Stimulated activated CD4-positive, alpha-beta T cell treated with anti-CD3 and anti-CD28 coated beads, TNF-alpha, amount 100 ng/mL, for 1 hour (primary cell): ENCODE measurements around the gene NBPF3.
A peak's percentile ranks its signal among the peaks of the same experiment; 100 is the strongest.
"Not testable (repeated sequence)": the region's sequence is repeated elsewhere in the genome, so short reads cannot be mapped to it uniquely, and the experiment has no call there.

Source experiments
- DNase-seq, 3 donors: peaks; one replicate each; pipeline ENCODE4 v3.0.0-alpha.2; 2020; ENCODE audit warnings: low read depth in 3 of 3, low spot score in 1 of 3

The NBPF3 gene

GRCh38 chr1:21439721-21440629 lies at the start of gene NBPF3:
Gene NBPF3, plus strand, starts transcription at chr1:21440137. Its CDS starts 4,950 bp downstream, at chr1:21445087.
- DNase-seq, result peak; percentile 64 to 77 (median 76)

GRCh38 chr1:21391497-21391896 lies 48.4 kb upstream of the NBPF3 start:
- no peak for DNase-seq

- no peak for DNase-seq
Measured at GRCh38 chr1:21392587-21393263, 47.2 kb upstream of the NBPF3 start.

- DNase-seq, result no peak
Measured at GRCh38 chr1:21396516-21396915, 43.4 kb upstream of the NBPF3 start.

- DNase-seq, result no peak
Measured at GRCh38 chr1:21397813-21398188, 42.1 kb upstream of the NBPF3 start.

- not testable (repeated sequence) for DNase-seq
Measured at GRCh38 chr1:21401726-21402346, 38.1 kb upstream of the NBPF3 start.

- DNase-seq, result no peak
Measured at GRCh38 chr1:21406659-21407058, 33.3 kb upstream of the NBPF3 start.

- not testable (repeated sequence) for DNase-seq
Measured at GRCh38 chr1:21409897-21410296, 30.0 kb upstream of the NBPF3 start.

GRCh38 chr1:21414015-21414414 lies 25.9 kb upstream of the NBPF3 start:
- DNase-seq, result no peak

GRCh38 chr1:21420378-21420777 lies 19.6 kb upstream of the NBPF3 start:
- not testable (repeated sequence) for DNase-seq

GRCh38 chr1:21421307-21421706 lies 18.6 kb upstream of the NBPF3 start:
- not testable (repeated sequence) for DNase-seq

GRCh38 chr1:21427798-21428480 lies 12.0 kb upstream of the NBPF3 start:
- DNase-seq, result not testable (repeated sequence)

- not testable (repeated sequence) for DNase-seq
Measured at GRCh38 chr1:21428481-21429073, 11.4 kb upstream of the NBPF3 start.

- not testable (repeated sequence) for DNase-seq
Measured at GRCh38 chr1:21429210-21429609, 10.7 kb upstream of the NBPF3 start.

- DNase-seq, result not testable (repeated sequence)
Measured at GRCh38 chr1:21430875-21431274, 9.1 kb upstream of the NBPF3 start.

- no peak for DNase-seq
Measured at GRCh38 chr1:21434394-21434793, 5.5 kb upstream of the NBPF3 start.

- no peak for DNase-seq
Measured at GRCh38 chr1:21435646-21436487, 4.1 kb upstream of the NBPF3 start.

- no peak for DNase-seq
Measured at GRCh38 chr1:21436488-21437340, 3.2 kb upstream of the NBPF3 start.

- DNase-seq, result no peak
Measured at GRCh38 chr1:21437341-21437640, 2.6 kb upstream of the NBPF3 start.
